Pancreas (tissue), 10 donors: ENCODE results near the gene ZCWPW1. TPM values are rescaled to one million over a fixed set of nuclear protein-coding genes. Genes with fewer than 3 reads are reported as not detected.

Source experiments
- ATAC-seq, 4 donors: fragments of 200-7000 bp; cut with Tn5 transposase; one replicate each; pipeline versions ENCODE4 v1.8.0 to v1.9.1; 2020; ENCODE audit warnings: mild to moderate bottlenecking in 4 of 4, moderate library complexity in 4 of 4
- DNase-seq, 6 donors: peaks; one replicate each; pipeline ENCODE4 v3.0.0-alpha.2; 2020
- FAIRE-seq: peaks from 2 replicates; lab custom pipeline; 2012; peaks lifted over from hg19 to GRCh38; lab: Jason Lieb, UNC
- H3K27ac ChIP-seq, 4 donors: fragments of 200-600 bp; sonication (generic); 1 replicate in 3 of 4; 2 replicates in 1 of 4; pipeline versions ENCODE4 v1.5.0 to v1.8.0; 2020
- H3K27me3 ChIP-seq, 4 donors: fragments of 200-600 bp; one replicate each; pipeline ENCODE4 v1.8.0; 2021
- H3K36me3 ChIP-seq, 3 donors: fragments of 200-600 bp; sonication (generic) in 1 of 3; one replicate each; pipeline versions ENCODE4 v1.5.0 to v1.8.0; 2020 to 2021
- H3K4me1 ChIP-seq, 3 donors: fragments of 200-600 bp; one replicate each; pipeline ENCODE4 v1.8.0; 2021
- H3K4me3 ChIP-seq, 4 donors: fragments of 200-600 bp; sonication (generic) in 2 of 4; one replicate each; pipeline versions ENCODE4 v1.5.0 to v1.8.0; 2020 to 2021
- H3K9me3 ChIP-seq, 4 donors: fragments of 200-600 bp; one replicate each; pipeline ENCODE4 v1.8.0; 2021
- WGBS, 2 donors: extraction: QIAGEN DNeasy Blood & Tissue Kit; methylation state at CpG; one replicate each; pipeline ENCODE4 v1.1.7; 2013; 5-methylcytosine and 5-hydroxymethylcytosine counted together
- intact Hi-C, 3 donors: fragments of 100-400 bp; cut with DNase I; formaldehyde crosslinking; loops; one replicate each; pipeline versions ENCODE4 v1.11.1 to v1.14.2; 2022
- polyA plus RNA-seq, 2 donors: library from polyadenylated mRNA; stranded (reverse); fragments of 200-250 nt; gene quantifications; one replicate each; pipeline ENCODE4 v1.2.3, GENCODE V29; 2013
- total RNA-seq, 6 donors: library from RNA; stranded (reverse); fragmentation: NEBNext Ultra II Directional in 4 of 6; extraction: Animal tissue kit (Norgen Biotek cat#: 25700) in 4 of 6; gene quantifications; one replicate each; pipeline versions ENCODE4 v1.2.1 to v1.2.4, GENCODE V29; 2021 to 2023
- TF ChIP-seq, protein P1 (sequence below), 4 donors: fragments of 200-600 bp; sonication (generic) in 3 of 4; IDR thresholded peaks; one replicate each; pipeline versions ENCODE4 v1.5.0 to v1.8.0; 2021; ENCODE audit warnings: antibody characterized with exemption in 4 of 4
- donor health status: healthy with polysubstance abuse.
- donor health status: DM: no; HTN: no; CAD: no; lungs with moderate emphysema.
- donor health status: DM: no; HTN: no; CAD: no.
- donor health status: control.
- donor health status: control.
- donor health status: Bipolar disorder and iron deficiency.
- donor health status: DM: yes; HTN: yes; CAD: no.
- donor health status: DM: no; HTN: no; CAD: no.
- donor health status: DM: no; HTN: no; CAD: no.
- donor health status: DM: yes; HTN: yes; CAD: no.

Gene ZCWPW1
- total RNA-seq (1 to 10 TPM; 1.6 to 3.0 (median 2.0) TPM), polyA plus RNA-seq (10 to 100 TPM in 1 of 2 donors, 1 to 10 TPM in 1; 8.0 to 18.9 TPM)

- H3K36me3 ChIP-seq: peaks cover 0 to 6% (median 0%) of the 10 kb centered on the region in 3 donors
- H3K27me3 ChIP-seq: no peaks in the 10 kb centered on the region
- TF ChIP-seq, protein P1, sequence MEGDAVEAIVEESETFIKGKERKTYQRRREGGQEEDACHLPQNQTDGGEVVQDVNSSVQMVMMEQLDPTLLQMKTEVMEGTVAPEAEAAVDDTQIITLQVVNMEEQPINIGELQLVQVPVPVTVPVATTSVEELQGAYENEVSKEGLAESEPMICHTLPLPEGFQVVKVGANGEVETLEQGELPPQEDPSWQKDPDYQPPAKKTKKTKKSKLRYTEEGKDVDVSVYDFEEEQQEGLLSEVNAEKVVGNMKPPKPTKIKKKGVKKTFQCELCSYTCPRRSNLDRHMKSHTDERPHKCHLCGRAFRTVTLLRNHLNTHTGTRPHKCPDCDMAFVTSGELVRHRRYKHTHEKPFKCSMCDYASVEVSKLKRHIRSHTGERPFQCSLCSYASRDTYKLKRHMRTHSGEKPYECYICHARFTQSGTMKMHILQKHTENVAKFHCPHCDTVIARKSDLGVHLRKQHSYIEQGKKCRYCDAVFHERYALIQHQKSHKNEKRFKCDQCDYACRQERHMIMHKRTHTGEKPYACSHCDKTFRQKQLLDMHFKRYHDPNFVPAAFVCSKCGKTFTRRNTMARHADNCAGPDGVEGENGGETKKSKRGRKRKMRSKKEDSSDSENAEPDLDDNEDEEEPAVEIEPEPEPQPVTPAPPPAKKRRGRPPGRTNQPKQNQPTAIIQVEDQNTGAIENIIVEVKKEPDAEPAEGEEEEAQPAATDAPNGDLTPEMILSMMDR (IDR thresholded peaks at IDR 0.05): no peak
- DNase-seq: peak; percentile 93 to 98 (median 96)
- ATAC-seq: peak; percentile 64 to 77 (median 72)
- FAIRE-seq: no peak
- peak within 1 kb of the TSS; percentile 55 to 98 (median 71) for H3K4me3 ChIP-seq
- H3K4me1 ChIP-seq: peaks cover 0 to 17% (median 0%) of the 10 kb centered on the region in 3 donors
- H3K27ac ChIP-seq: peak within 1 kb of the TSS; percentile 97 to 100 (median 98)
- intact Hi-C loops: no loop called here
- no peaks in the 10 kb centered on the region for H3K9me3 ChIP-seq
- WGBS, 2 donors: 1% methylated on average over 64 to 66 of the region's 66 CpGs
Measured at GRCh38 chr7:100428199-100428966, at the start of gene ZCWPW1. Gene ZCWPW1 (minus strand): TSS chr7:100428703. CDS start chr7:100420649, 8,054 bp downstream.

DNA sequence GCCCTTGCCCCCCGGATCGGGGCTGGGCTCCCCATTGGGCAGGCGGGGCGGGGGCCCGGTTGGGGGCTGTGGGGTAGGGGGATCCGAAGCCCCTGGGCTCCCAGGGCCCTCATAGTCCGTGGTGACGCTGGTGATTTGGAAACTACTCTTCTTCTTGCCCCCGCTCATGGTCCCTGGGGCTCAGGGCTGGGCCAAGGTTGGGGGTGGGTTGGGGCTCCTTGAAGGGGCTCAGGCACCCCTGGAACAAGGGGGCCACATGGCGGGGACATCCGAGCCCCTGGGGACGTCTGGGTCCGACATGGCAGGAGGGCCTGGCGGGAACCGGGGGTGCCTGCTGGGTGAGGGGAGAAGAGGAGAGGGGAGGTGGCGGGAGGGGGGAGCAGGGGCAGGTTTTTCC lies 49.4 kb upstream of the ZCWPW1 start:
- intact Hi-C loops: no loop called here
- Histone ChIP-seq H3K9me3 (no peaks in the 10 kb centered on the region), H3K4me3 (peak overlapping the region; percentile 14 to 95 (median 62)), H3K4me1 (peaks cover 0 to 21% (median 13%) of the 10 kb centered on the region in 3 donors), H3K27ac (peak overlapping the region in 1 of 4 donors; percentile 59), H3K36me3 (peaks cover 0 to 12% (median 0%) of the 10 kb centered on the region in 3 donors), H3K27me3 (no peaks in the 10 kb centered on the region)
- TF ChIP-seq, protein P1 (IDR thresholded peaks at IDR 0.05): no peak
- peak in 1 of 6 donors; percentile 51 for DNase-seq
- no peak for ATAC-seq
- 2% methylated on average over 12 to 16 of the region's 16 CpGs for WGBS, 2 donors
- no peak for FAIRE-seq

DNA sequence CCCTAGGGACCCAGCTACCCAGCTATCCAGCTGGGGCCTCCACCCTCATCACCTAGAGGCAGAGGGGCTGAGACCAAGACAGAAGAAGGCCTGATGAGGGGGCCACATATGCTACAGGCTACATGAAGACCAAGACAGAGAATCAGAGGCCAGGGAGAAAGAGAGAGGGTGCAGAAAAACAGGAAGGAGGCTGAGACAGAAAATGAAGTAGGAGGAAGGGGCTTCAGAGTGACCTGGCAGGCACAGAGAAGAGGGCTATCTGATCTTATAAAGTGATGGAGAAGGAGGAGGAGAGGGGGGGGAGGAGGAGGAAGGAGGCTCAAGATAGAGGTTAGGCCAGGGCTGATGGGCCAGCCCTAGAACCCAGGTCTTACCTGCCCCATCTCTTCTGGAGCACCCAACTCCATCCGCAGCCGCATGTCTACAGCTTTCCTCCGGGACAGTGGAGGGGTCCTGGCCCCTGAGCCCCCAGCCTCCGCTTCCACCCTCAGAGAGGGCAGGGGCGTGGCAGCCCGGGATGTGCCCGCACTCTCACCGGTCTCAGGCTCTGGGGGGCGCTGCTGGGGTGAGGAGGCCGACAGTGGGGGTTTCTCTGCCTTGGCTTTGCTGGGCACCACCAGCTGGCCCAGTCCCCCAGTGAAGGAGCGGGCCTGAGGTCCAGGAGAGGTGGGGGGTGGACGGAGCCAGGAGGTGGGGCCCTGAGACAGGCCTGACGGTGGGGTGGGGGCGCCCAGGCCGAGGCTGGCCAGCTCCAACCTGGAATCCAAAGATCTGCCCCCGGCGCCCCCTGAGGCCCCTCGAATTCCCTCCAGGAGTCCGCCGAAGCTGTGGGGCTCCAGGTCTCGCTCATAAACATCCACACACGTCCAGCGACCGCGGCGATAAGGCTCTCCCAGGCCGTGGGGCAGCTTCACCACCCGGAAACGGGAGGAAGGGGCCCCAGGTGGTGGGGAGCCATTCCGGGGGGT lies 48.7 kb upstream of the ZCWPW1 start:
- TF ChIP-seq, protein P1 (IDR thresholded peaks at IDR 0.05): no peak
- ATAC-seq: peak in 1 of 4 donors; percentile 2
- Histone ChIP-seq H3K27ac (peak overlapping the region in 1 of 4 donors; percentile 59), H3K9me3 (no peaks in the 10 kb centered on the region), H3K27me3 (no peaks in the 10 kb centered on the region), H3K36me3 (peaks cover 0 to 12% (median 0%) of the 10 kb centered on the region in 3 donors), H3K4me1 (peaks cover 0 to 17% (median 13%) of the 10 kb centered on the region in 3 donors), H3K4me3 (peak overlapping the region; percentile 14 to 95 (median 62))
- 17 to 19% methylated on average over 26 to 30 of the region's 30 CpGs for WGBS, 2 donors
- FAIRE-seq: no peak
- peak in 2 of 6 donors; percentile 49 to 80 for DNase-seq
- intact Hi-C loops: no loop called here

- Histone ChIP-seq H3K4me3 (peak overlapping the region in 2 of 4 donors; percentile 82 to 95), H3K27me3 (no peaks in the 10 kb centered on the region), H3K9me3 (no peaks in the 10 kb centered on the region), H3K4me1 (peaks cover 0 to 17% (median 13%) of the 10 kb centered on the region in 3 donors), H3K27ac (no peak overlapping the region), H3K36me3 (peaks cover 0 to 12% (median 0%) of the 10 kb centered on the region in 3 donors)
- 32 to 44% methylated on average over 6 of the region's 6 CpGs for WGBS, 2 donors
- DNase-seq (peak in 1 of 6 donors; percentile 3), FAIRE-seq (no peak), ATAC-seq (no peak)
- TF ChIP-seq, protein P1 (IDR thresholded peaks at IDR 0.05): no peak
- intact Hi-C loops: no loop called here
Measured at GRCh38 chr7:100476101-100476780, 47.7 kb upstream of the ZCWPW1 start.
